Prostate gland (tissue), 2 donors: ENCODE data around the gene GPR137.

Source experiments
- POLR2AphosphoS5 ChIP-seq: sonication (generic); formaldehyde crosslinking; IDR thresholded peaks from one replicate; pipeline ENCODE4 v1.6.1; 2017; ENCODE audit warnings: antibody characterized with exemption
- TF ChIP-seq, protein P1 (sequence below), 4 experiments: fragments of 200-600 bp in 2 of 4; fragments of 450-650 bp in 2 of 4; sonication (generic) in 2 of 4; IDR thresholded peaks; 1 replicate in 3 of 4; 2 replicates in 1 of 4; pipeline ENCODE4 v1.5.1; 2016 to 2019; ENCODE audit warnings: antibody characterized with exemption in 4 of 4, mild to moderate bottlenecking in 2 of 4, moderate library complexity in 2 of 4

DNA sequence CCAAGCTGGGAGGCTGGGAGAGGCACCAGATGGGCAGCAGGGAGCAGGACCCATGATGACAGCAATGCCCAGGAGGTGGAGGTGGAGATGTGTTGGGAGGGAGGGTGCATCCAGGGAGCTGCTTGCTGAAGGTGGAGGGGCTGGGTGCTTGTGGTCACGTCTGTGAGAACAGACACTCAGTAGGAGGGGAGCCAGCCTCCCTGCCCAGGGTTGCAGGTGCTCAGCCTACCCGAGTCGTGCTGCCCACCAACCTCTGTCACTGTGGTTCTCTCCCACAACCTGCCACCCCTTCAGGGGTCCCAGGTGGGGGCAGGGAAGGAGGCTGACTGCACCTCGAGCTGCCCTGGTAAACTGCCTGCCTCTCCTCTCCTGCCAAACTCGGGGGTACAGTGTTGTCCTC lies 37.7 kb downstream of the GPR137 start:
- TF ChIP-seq, protein P1, sequence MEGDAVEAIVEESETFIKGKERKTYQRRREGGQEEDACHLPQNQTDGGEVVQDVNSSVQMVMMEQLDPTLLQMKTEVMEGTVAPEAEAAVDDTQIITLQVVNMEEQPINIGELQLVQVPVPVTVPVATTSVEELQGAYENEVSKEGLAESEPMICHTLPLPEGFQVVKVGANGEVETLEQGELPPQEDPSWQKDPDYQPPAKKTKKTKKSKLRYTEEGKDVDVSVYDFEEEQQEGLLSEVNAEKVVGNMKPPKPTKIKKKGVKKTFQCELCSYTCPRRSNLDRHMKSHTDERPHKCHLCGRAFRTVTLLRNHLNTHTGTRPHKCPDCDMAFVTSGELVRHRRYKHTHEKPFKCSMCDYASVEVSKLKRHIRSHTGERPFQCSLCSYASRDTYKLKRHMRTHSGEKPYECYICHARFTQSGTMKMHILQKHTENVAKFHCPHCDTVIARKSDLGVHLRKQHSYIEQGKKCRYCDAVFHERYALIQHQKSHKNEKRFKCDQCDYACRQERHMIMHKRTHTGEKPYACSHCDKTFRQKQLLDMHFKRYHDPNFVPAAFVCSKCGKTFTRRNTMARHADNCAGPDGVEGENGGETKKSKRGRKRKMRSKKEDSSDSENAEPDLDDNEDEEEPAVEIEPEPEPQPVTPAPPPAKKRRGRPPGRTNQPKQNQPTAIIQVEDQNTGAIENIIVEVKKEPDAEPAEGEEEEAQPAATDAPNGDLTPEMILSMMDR (IDR thresholded peaks at IDR 0.05), result no peak
- no peak for TF ChIP-seq POLR2AphosphoS5
